Activated T-cell treated with anti-CD3 and anti-CD28 coated beads, Interleukin-2, amount 50 U/mL, for 24 hours (primary cell): ENCODE data around the gene ZFHX2.

Experiments
- DNase-seq: peaks from one replicate; pipeline ENCODE4 v3.0.0-alpha.2; 2020
- H3K27ac Mint-ChIP-seq: 2 replicates; pipeline ENCODE4 v1.8.0; 2020; ENCODE audit warnings: mild to moderate bottlenecking, mixed read lengths
- H3K27me3 Mint-ChIP-seq: 2 replicates; pipeline ENCODE4 v1.8.0; 2020; ENCODE audit warnings: mixed read lengths
- H3K36me3 Mint-ChIP-seq: 2 replicates; pipeline ENCODE4 v1.8.0; 2020; ENCODE audit warnings: low read depth, mixed read lengths
- H3K4me1 Mint-ChIP-seq: 2 replicates; pipeline ENCODE4 v1.8.0; 2020; ENCODE audit warnings: low read depth, mixed read lengths
- H3K4me3 Mint-ChIP-seq: 2 replicates; pipeline ENCODE4 v1.8.0; 2020; ENCODE audit warnings: mild to moderate bottlenecking, moderate library complexity, mixed read lengths
- H3K9me3 Mint-ChIP-seq: 2 replicates; pipeline ENCODE4 v1.8.0; 2020; ENCODE audit warnings: mixed read lengths

The ZFHX2 gene

GRCh38 chr14:23558346-23559009, 6.9 kb upstream of the ZFHX2 start:
- peaks cover 74% of the 10 kb centered on the region for H3K36me3 Mint-ChIP-seq
- DNase-seq, result no peak
- no peaks in the 10 kb centered on the region for H3K27me3 Mint-ChIP-seq
- H3K9me3 Mint-ChIP-seq, result no peaks in the 10 kb centered on the region
- H3K4me1 Mint-ChIP-seq, result peaks cover 48% of the 10 kb centered on the region
- H3K4me3 Mint-ChIP-seq, result peak overlapping the region; percentile 96
- H3K27ac Mint-ChIP-seq, result peak overlapping the region; percentile 98

- Mint-ChIP-seq H3K27ac (peak overlapping the region; percentile 98), H3K4me1 (peaks cover 47% of the 10 kb centered on the region), H3K9me3 (no peaks in the 10 kb centered on the region), H3K36me3 (peaks cover 69% of the 10 kb centered on the region), H3K4me3 (peak overlapping the region; percentile 96), H3K27me3 (no peaks in the 10 kb centered on the region)
- DNase-seq, result no peak
Measured at GRCh38 chr14:23557946-23558345, 6.4 kb upstream of the ZFHX2 start.

- DNase-seq, result no peak
- Mint-ChIP-seq H3K27ac (peak overlapping the region; percentile 98), H3K36me3 (peaks cover 65% of the 10 kb centered on the region), H3K27me3 (no peaks in the 10 kb centered on the region), H3K9me3 (no peaks in the 10 kb centered on the region), H3K4me3 (peak overlapping the region; percentile 96), H3K4me1 (peaks cover 45% of the 10 kb centered on the region)
Measured at GRCh38 chr14:23557521-23557920, 6.0 kb upstream of the ZFHX2 start.

GRCh38 chr14:23556700-23557440, 5.3 kb upstream of the ZFHX2 start:
- Mint-ChIP-seq H3K4me1 (peaks cover 48% of the 10 kb centered on the region), H3K4me3 (peak overlapping the region; percentile 96), H3K27me3 (no peaks in the 10 kb centered on the region), H3K36me3 (peaks cover 58% of the 10 kb centered on the region), H3K9me3 (no peaks in the 10 kb centered on the region), H3K27ac (peak overlapping the region; percentile 98)
- DNase-seq, result peak; percentile 50

- H3K27me3 Mint-ChIP-seq, result no peaks in the 10 kb centered on the region
- H3K9me3 Mint-ChIP-seq, result no peaks in the 10 kb centered on the region
- H3K4me3 Mint-ChIP-seq, result peak within 1 kb of the TSS; percentile 96
- peak; percentile 94 for DNase-seq
- peaks cover 51% of the 10 kb centered on the region for H3K36me3 Mint-ChIP-seq
- peak within 1 kb of the TSS; percentile 98 for H3K27ac Mint-ChIP-seq
- peaks cover 47% of the 10 kb centered on the region for H3K4me1 Mint-ChIP-seq
Measured at GRCh38 chr14:23555882-23556699, 4.5 kb upstream of the ZFHX2 start, which contains the start of gene THTPA. Gene THTPA, plus strand, starts transcription at chr14:23556271. Its CDS starts 487 bp downstream, at chr14:23556758.

- H3K36me3 Mint-ChIP-seq, result peaks cover 45% of the 10 kb centered on the region
- H3K27ac Mint-ChIP-seq, result peak overlapping the region; percentile 98
- no peak for DNase-seq
- peak overlapping the region; percentile 96 for H3K4me3 Mint-ChIP-seq
- no peaks in the 10 kb centered on the region for H3K9me3 Mint-ChIP-seq
- no peaks in the 10 kb centered on the region for H3K27me3 Mint-ChIP-seq
- H3K4me1 Mint-ChIP-seq, result peaks cover 44% of the 10 kb centered on the region
Measured at GRCh38 chr14:23555533-23555881, 3.9 kb upstream of the ZFHX2 start.

GRCh38 chr14:23550812-23551265, 726 bp downstream of the ZFHX2 start:
- H3K27ac Mint-ChIP-seq, result no peak overlapping the region
- no peaks in the 10 kb centered on the region for H3K27me3 Mint-ChIP-seq
- no peak for DNase-seq
- peaks cover under 1% of the 10 kb centered on the region for H3K36me3 Mint-ChIP-seq
- H3K4me1 Mint-ChIP-seq, result peaks cover 13% of the 10 kb centered on the region
- no peak overlapping the region for H3K4me3 Mint-ChIP-seq
- H3K9me3 Mint-ChIP-seq, result no peaks in the 10 kb centered on the region

- no peaks in the 10 kb centered on the region for H3K27me3 Mint-ChIP-seq
- H3K9me3 Mint-ChIP-seq, result no peaks in the 10 kb centered on the region
- no peak overlapping the region for H3K27ac Mint-ChIP-seq
- H3K36me3 Mint-ChIP-seq, result no peaks in the 10 kb centered on the region
- no peak for DNase-seq
- H3K4me3 Mint-ChIP-seq, result no peak overlapping the region
- peaks cover 10% of the 10 kb centered on the region for H3K4me1 Mint-ChIP-seq
Measured at GRCh38 chr14:23550131-23550811, 1.3 kb downstream of the ZFHX2 start.

GRCh38 chr14:23548351-23549318, 2.9 kb downstream of the ZFHX2 start:
- Mint-ChIP-seq H3K27ac (no peak overlapping the region), H3K4me3 (no peak overlapping the region), H3K9me3 (no peaks in the 10 kb centered on the region), H3K4me1 (peaks cover 5% of the 10 kb centered on the region), H3K36me3 (no peaks in the 10 kb centered on the region), H3K27me3 (no peaks in the 10 kb centered on the region)
- no peak for DNase-seq

GRCh38 chr14:23547924-23548323, 3.6 kb downstream of the ZFHX2 start:
- Mint-ChIP-seq H3K27me3 (no peaks in the 10 kb centered on the region), H3K27ac (no peak overlapping the region), H3K4me3 (no peak overlapping the region), H3K36me3 (no peaks in the 10 kb centered on the region), H3K4me1 (peaks cover 4% of the 10 kb centered on the region), H3K9me3 (no peaks in the 10 kb centered on the region)
- no peak for DNase-seq

GRCh38 chr14:23546450-23547035, 5.0 kb downstream of the ZFHX2 start:
- Mint-ChIP-seq H3K4me1 (no peaks in the 10 kb centered on the region), H3K27ac (no peak overlapping the region), H3K36me3 (no peaks in the 10 kb centered on the region), H3K4me3 (no peak overlapping the region), H3K27me3 (no peaks in the 10 kb centered on the region), H3K9me3 (no peaks in the 10 kb centered on the region)
- DNase-seq, result no peak

- no peak for DNase-seq
- H3K4me1 Mint-ChIP-seq, result no peaks in the 10 kb centered on the region
- H3K9me3 Mint-ChIP-seq, result no peaks in the 10 kb centered on the region
- no peak overlapping the region for H3K4me3 Mint-ChIP-seq
- no peaks in the 10 kb centered on the region for H3K27me3 Mint-ChIP-seq
- H3K36me3 Mint-ChIP-seq, result no peaks in the 10 kb centered on the region
- no peak overlapping the region for H3K27ac Mint-ChIP-seq
Measured at GRCh38 chr14:23545740-23546365, 5.7 kb downstream of the ZFHX2 start.
